SK-N-MC (cell line): ENCODE results near the gene IL32.
"Not testable (repeated sequence)": the region's sequence is repeated elsewhere in the genome, so short reads cannot be mapped to it uniquely, and the experiment has no call there.

ENCODE experiments used
- DNase-seq: peaks from one replicate; pipeline ENCODE4 v3.0.0-alpha.2; 2011; ENCODE audit warnings: low read depth, low spot score
- H3K27ac ChIP-seq: fragments of 200-600 bp; sonication (generic); 2 replicates; pipeline ENCODE4 v1.5.1; 2016; ENCODE audit warnings: mixed run types
- H3K36me3 ChIP-seq: fragments of 200-600 bp; sonication (generic); 2 replicates; pipeline ENCODE4 v1.6.1; 2017; ENCODE audit warnings: antibody characterized with exemption, low read length, mixed read lengths; ENCODE audit not compliant: insufficient read depth
- H3K4me3 ChIP-seq: fragments of 200-600 bp; sonication (generic); 2 replicates; pipeline ENCODE4 v1.5.1; 2016
- H3K9ac ChIP-seq: fragments of 200-600 bp; sonication (generic); 2 replicates; pipeline ENCODE4 v1.8.0; 2017; ENCODE audit warnings: mixed run types, mixed read lengths; ENCODE audit not compliant: insufficient read length
- H3K9me3 ChIP-seq: fragments of 200-600 bp; sonication (generic); 2 replicates; pipeline ENCODE4 v1.6.1; 2017; ENCODE audit warnings: low read depth, mild to moderate bottlenecking, antibody characterized with exemption, low read length, moderate library complexity, mixed read lengths
- EZH2 ChIP-seq: fragments of 200-600 bp; sonication (generic); IDR thresholded peaks from one replicate; pipeline ENCODE4 v1.6.1; 2017; ENCODE audit warnings: antibody characterized with exemption
- FOXP2 ChIP-seq: optimal IDR thresholded peaks from 2 replicates; pipeline ENCODE3; 2011; ENCODE audit warnings: mild to moderate bottlenecking, moderate library complexity; ENCODE audit not compliant: insufficient read depth; ENCODE audit errors: extremely low read length, control extremely low read depth
- POLR2AphosphoS5 ChIP-seq: IDR thresholded peaks from 2 replicates; pipeline ENCODE4 v1.6.1; 2012; ENCODE audit warnings: mild to moderate bottlenecking, low read depth, low read length, borderline replicate concordance

Gene IL32

DNA sequence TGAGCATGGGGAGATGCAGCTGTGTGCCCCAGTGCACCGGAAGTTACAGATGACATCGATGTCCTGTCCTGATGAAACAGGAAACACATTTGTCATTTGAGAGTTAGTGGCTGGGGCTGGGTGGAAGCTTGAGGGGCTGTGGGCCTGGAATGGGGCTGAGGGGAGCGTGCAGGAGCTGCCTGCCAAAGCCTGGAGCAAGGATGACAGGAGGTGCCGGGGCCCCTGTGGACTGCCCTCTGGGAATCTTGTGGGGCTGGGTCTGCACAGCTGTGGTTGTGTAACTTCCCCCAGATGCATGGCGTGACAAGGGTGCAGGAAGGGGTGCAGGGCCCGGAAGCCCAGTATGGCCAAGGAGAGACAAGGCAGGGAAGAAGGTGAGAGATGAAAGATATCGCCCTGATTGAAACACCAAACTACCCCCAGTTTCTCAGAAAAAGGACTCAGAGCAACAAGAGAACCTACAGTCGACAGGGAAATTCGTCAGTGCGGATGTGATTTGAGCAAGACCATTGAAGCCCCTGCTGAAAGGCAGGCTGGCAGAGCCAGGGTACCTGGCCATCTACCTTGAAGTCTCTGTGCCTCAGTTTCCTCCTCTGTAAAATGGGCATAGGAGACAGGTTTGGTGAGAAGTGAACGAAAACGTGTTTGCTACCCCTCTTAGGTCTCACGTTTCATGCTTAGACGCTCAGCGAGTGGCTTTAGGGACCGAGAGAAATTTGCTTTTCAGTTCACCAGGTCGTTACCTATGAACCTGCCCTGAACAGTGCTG is 10.3 kb upstream of the IL32 start:
- H3K9ac ChIP-seq = no peak overlapping the region
- H3K4me3 ChIP-seq = no peak overlapping the region
- no peaks in the 10 kb centered on the region for H3K36me3 ChIP-seq
- DNase-seq = no peak
- no peak overlapping the region for H3K27ac ChIP-seq
- TF ChIP-seq EZH2 = no peak
- TF ChIP-seq POLR2AphosphoS5 = no peak
- no peak for TF ChIP-seq FOXP2
- no peaks in the 10 kb centered on the region for H3K9me3 ChIP-seq

DNA sequence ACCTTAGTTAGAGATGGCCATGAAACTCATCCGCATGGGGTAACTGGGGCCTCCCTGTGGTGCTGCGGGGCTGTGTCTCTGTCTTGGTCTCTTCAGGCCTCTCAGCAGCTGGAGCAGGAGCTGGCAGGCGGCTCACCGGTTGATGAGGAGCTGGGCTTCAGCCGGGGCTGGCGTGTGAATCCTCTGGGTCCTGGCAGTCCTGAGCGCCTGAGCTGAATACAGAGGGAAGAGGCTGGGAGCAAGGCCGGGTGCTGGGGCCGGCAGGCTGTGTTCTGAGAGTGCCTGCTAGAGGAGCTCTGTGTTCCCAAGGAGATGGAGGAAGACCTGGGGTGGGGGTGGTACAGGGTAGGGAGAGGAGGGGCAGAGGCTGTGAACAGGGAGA is 9.7 kb upstream of the IL32 start:
- H3K9ac ChIP-seq, H3K27ac ChIP-seq, H3K36me3 ChIP-seq, H3K9me3 ChIP-seq, DNase-seq, H3K4me3 ChIP-seq: not testable (repeated sequence)

DNA sequence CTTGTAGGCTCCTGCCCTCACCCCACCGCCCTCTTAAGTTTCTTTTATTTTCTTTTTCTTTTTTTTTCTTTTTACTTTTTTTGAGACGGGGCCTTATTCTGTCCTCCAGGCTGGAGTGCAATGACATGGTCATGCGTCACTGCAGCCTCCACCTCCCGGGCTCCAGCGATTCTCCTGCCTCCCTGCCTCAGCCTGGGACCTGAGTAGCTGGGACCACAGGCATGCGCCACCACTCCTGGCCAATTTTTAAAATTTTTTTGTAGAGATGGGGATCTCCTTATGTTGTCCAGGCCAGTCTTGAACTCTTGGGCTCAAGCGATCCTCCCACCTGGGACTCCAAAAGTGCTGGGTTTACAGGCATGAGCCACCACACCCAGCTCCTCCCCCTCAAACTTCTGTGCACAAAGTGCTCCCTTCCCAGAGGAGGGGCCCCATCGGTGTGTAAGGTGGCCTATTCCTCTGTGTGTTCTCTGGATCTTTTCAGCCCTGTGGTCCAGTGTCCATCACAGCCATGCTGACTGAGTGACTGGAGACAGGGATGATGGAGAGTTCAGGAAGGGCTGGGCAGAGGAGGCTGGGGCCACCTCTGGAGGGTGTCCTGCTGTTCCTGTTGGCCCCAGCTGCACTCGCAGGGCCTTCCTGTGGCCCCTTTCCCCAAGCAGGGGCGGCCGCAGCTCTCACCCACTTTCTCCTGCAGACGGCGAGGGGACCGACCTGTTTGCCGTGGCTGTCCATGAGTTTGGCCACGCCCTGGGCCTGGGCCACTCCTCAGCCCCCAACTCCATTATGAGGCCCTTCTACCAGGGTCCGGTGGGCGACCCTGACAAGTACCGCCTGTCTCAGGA is 8.9 kb upstream of the IL32 start:
- no peaks in the 10 kb centered on the region for H3K9me3 ChIP-seq
- no peak for DNase-seq
- no peaks in the 10 kb centered on the region for H3K36me3 ChIP-seq
- H3K27ac ChIP-seq = no peak overlapping the region
- TF ChIP-seq FOXP2 (no peak), EZH2 (no peak), POLR2AphosphoS5 (no peak)
- H3K4me3 ChIP-seq = no peak overlapping the region
- H3K9ac ChIP-seq = no peak overlapping the region

DNA sequence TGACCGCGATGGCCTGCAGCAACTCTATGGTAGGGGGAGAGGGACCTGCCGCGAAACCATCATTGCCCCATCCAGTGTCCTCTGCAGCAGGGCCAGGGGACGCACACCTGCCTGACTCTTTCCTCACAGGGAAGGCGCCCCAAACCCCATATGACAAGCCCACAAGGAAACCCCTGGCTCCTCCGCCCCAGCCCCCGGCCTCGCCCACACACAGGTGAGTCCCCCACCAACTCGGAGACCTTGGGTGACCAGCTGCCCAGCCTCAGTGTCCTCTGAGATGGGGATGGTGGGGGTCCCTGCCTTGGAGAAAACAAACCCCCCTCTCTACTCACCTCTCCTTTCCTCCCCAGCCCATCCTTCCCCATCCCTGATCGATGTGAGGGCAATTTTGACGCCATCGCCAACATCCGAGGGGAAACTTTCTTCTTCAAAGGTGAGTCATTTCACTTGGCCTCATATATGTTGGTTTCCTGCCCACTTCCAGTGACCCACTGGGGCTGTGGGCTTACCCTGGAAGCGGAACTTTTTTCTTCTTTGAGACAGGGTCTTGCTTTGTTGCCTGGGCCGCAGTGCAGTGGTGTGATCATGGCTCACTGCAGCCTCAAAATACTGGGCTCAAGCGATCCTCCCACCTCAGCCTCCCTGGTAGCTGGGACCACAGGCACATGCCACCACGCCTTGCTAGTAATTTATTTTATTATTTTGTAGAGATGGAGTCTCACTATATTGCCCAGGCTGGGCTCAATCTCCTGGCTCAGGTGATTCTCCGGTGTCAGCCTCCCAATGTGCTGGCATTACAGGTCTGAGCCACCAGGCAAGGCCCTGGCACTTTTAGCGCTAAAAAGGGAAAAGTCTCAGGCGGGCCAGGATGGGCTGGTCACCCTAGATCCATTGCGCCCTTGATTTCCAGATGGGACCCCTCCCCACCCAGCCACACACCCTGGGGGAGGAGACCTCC is 8.0 kb upstream of the IL32 start:
- Histone ChIP-seq H3K36me3 (no peaks in the 10 kb centered on the region), H3K9me3 (no peaks in the 10 kb centered on the region), H3K9ac (no peak overlapping the region), H3K4me3 (no peak overlapping the region), H3K27ac (no peak overlapping the region)
- DNase-seq = no peak
- no peak for TF ChIP-seq EZH2

DNA sequence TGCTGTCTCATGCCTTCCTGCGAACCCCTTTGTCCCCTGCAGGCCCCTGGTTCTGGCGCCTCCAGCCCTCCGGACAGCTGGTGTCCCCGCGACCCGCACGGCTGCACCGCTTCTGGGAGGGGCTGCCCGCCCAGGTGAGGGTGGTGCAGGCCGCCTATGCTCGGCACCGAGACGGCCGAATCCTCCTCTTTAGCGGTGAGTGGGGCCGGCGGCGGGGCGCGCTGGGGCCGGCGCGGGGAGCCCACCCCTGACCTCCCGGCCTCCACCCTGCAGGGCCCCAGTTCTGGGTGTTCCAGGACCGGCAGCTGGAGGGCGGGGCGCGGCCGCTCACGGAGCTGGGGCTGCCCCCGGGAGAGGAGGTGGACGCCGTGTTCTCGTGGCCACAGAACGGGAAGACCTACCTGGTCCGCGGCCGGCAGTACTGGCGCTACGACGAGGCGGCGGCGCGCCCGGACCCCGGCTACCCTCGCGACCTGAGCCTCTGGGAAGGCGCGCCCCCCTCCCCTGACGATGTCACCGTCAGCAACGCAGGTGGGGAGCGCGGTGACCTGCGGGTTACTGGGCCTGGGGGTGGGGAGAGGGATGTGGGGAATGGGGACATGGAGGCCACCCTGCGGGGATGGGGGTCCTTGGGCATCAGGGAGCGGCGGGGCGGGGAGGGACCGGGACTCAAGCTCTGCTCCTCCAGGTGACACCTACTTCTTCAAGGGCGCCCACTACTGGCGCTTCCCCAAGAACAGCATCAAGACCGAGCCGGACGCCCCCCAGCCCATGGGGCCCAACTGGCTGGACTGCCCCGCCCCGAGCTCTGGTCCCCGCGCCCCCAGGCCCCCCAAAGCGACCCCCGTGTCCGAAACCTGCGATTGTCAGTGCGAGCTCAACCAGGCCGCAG is 7.1 kb upstream of the IL32 start:
- Histone ChIP-seq H3K9me3 (no peaks in the 10 kb centered on the region), H3K27ac (no peak overlapping the region), H3K9ac (peak overlapping the region; percentile 86), H3K4me3 (peak overlapping the region; percentile 90), H3K36me3 (no peaks in the 10 kb centered on the region)
- TF ChIP-seq EZH2 (no peak), FOXP2 (no peak), POLR2AphosphoS5 (no peak)
- no peak for DNase-seq

DNA sequence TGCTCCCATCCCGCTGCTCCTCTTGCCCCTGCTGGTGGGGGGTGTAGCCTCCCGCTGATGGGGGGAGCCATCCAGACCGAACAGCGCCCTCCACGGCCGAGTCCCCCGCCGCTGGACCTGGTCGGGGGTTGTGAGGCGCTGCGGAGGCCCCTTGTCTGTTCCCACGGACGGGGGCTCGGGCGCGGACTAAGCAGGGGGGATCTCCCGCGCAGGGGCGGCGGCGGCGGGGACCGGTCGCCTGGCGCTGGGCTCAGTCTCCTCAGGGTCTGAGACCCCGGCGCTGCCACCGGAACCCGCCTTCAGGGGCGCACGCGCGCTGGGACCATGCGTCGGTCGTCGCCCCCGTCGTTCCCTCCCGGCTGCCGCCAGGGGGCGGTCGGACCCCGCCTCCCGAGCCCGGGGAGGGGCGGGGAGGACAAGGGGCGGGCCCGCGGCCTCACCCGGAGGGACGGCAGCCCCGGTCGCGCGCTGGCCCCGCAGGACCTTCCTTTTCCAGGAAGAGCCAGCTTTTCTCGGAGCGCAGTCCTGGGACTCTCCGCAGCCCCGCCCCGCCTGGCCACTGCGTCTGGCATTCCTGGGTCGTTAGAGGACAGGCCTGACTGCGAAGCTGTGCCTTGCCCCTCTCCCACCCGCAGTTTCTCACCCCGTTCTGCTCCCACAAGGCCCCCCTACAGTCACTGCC is 6.3 kb upstream of the IL32 start:
- Histone ChIP-seq H3K27ac (no peak overlapping the region), H3K36me3 (no peaks in the 10 kb centered on the region), H3K9me3 (no peaks in the 10 kb centered on the region), H3K9ac (peak overlapping the region; percentile 86), H3K4me3 (peak overlapping the region; percentile 90)
- TF ChIP-seq POLR2AphosphoS5 = peak; percentile 74; the same call in 1 of the 2 replicates
- no peak for TF ChIP-seq EZH2
- peak; percentile 44 for TF ChIP-seq FOXP2
- no peak for DNase-seq

DNA sequence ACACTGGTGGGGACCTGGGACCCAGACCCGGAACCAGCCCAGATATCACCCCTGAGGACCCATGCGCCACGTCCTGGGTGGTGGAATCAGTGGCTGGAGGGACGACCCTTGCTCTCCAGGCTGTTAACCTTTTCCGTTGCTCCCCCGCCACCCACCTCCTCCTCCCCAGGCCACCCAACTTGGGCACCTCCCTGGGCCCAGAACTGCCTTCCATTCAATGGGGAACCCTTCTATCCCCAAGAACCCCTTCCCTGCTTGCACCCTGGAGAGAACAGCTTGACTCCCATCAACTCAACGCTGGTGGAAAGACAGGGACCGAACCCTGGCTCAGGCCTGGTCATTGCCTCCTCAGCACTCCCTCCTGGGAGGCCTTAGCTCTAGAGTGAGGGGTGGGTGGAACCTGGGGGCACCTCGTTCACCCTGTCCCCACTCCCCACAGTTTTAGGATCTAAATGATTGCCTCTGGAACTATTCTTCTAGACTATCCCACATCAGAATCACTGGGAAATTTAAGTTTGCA is 5.7 kb upstream of the IL32 start:
- no peak for TF ChIP-seq EZH2
- TF ChIP-seq POLR2AphosphoS5 = no peak
- TF ChIP-seq FOXP2 = no peak
- Histone ChIP-seq H3K9me3 (no peaks in the 10 kb centered on the region), H3K4me3 (peak overlapping the region; percentile 90), H3K27ac (no peak overlapping the region), H3K36me3 (no peaks in the 10 kb centered on the region), H3K9ac (peak overlapping the region; percentile 63)
- DNase-seq = no peak
